GM12865 (cell line): Measurements from ENCODE around the gene PDP2.

Experiments used
- DNase-seq: peaks from one replicate; pipeline ENCODE4 v3.0.0; 2010; ENCODE audit warnings: low read depth
- H3K4me3 ChIP-seq: 2 replicates; pipeline ENCODE4 v1.5.1; 2011; ENCODE audit warnings: mild to moderate bottlenecking, low read depth, low read length, control low read depth
- CTCF ChIP-seq: IDR thresholded peaks from 2 replicates; pipeline ENCODE4 v1.5.1; 2011; ENCODE audit warnings: low read length, control low read depth, low read depth, inconsistent platforms; ENCODE audit not compliant: insufficient read depth; ENCODE audit errors: missing control alignments

Gene PDP2

DNA sequence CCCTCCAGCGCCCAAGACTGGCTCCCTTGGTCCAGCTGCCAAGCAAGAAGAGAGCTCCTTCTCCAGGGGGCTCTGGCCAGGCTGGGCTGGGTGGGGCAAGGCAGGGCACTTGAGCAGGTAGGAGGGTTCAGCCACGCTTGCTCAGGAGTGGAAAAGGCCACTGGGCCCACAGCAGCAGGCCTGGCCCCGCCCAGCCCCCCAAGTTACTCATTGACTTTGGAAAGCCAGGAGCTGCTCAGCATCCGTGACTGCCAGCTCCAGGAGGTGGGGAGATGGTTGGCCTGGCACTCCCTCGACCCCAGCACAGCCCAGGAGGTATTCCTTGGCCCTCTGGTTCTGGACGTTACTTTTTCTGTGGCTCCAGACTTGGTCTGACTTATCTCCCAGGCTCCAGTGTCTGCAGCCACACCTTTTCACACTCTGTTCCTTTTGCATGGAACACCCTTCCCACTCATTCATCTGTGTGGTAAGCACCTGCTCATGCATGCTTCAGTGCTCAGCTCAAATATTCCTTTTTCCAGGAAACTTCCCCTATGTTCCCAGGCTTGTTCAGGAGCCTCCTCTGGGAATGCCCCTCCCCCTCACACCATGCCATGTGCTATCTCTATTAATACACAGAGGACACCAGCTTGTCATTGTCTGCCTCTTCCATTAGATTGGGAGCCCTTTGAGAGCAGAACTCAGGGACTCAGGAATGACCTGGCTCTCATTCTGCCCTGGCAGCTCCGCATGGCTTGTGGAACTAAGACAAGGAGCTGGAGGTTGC is 38.7 kb downstream of the PDP2 start, which contains the start of gene CDH16:
TSS of gene CDH16 (minus strand) at position 83 of the 766 bp plus-strand sequence. CDS start 820 bp downstream, outside the sequence.
- no peak for DNase-seq
- H3K4me3 ChIP-seq: no peak within 1 kb of the TSS
- no peak for TF ChIP-seq CTCF

GRCh38 chr16:66919569-66920298 is 39.4 kb downstream of the PDP2 start:
- TF ChIP-seq CTCF: no peak
- DNase-seq: no peak
- no peak overlapping the region for H3K4me3 ChIP-seq

GRCh38 chr16:66920299-66920590 is 39.9 kb downstream of the PDP2 start:
- no peak overlapping the region for H3K4me3 ChIP-seq
- no peak for TF ChIP-seq CTCF
- no peak for DNase-seq

GRCh38 chr16:66920924-66921680 is 40.8 kb downstream of the PDP2 start:
- no peak for TF ChIP-seq CTCF
- no peak for DNase-seq
- no peak overlapping the region for H3K4me3 ChIP-seq

DNA sequence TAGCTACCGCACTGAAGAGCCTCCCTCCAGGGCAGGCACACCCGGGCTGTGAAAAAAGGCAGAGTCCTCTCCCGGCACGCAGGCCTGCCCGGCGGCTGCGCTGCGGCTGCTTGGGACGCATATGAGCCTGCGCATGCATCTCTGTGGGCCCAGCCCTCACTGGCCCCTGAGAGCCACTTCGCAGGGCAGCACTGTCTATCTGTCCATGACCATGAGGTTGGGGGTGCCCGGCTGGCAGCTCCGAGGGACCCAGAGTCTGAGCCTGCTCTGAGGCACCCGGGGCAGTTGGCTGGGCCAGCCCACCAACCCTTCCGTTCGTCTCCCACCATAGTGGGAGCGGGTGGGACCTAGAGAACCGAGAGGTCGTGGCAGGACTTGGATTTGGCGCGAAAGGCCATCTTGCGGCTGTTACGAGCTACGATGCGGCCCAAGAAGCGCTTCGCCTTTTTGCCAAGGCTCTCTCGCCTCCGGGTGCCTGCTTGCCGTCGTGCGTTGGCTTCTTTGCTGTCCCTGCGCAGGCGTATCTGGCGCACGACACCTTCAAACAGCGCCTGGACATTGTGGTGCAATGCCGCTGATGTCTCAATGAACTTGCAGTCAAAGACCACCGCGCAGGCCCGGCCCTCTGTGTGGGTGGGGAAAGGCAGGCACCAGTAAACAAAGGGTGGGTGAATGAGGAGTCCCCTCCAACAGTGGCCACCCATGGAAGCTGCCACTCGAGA is 41.6 kb downstream of the PDP2 start:
- no peak overlapping the region for H3K4me3 ChIP-seq
- no peak for TF ChIP-seq CTCF
- DNase-seq: no peak

DNA sequence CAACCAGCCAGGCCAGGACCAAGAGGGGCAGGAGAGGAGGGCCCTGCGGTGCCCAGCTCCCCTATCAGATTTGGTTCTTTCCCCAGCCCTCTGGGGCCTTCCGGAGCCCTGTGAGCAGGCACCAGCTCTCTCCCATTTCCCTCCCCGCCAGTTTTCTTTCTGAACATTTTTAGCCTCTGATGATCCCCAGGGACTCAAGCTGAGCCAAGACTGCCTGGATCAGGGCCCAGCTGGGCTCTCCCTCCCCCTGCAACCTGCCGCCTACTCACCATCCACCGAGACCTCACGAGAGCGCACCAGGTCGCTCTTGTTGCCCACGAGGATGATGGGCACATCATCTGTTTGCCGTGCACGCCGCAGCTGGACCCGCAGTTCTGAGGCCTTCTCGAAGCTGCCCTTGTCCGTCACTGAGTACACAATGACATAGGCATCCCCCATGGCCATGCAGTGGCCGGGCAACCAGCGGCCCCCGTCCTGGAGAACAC is 43.0 kb downstream of the PDP2 start:
- TF ChIP-seq CTCF: no peak
- no peak overlapping the region for H3K4me3 ChIP-seq
- no peak for DNase-seq
